ENCODE data around the gene SNRPN.
"Not testable (repeated sequence)": the region's sequence is repeated elsewhere in the genome, so short reads cannot be mapped to it uniquely, and the experiment has no call there.

The SNRPN gene

GRCh38 chr15:24971772-24972171 lies 17.0 kb downstream of the SNRPN start:
- DNase-seq: no peak

- not testable (repeated sequence) for DNase-seq
These were observed 17.9 kb downstream of the SNRPN start for GRCh38 chr15:24972707-24973106.

DNA sequence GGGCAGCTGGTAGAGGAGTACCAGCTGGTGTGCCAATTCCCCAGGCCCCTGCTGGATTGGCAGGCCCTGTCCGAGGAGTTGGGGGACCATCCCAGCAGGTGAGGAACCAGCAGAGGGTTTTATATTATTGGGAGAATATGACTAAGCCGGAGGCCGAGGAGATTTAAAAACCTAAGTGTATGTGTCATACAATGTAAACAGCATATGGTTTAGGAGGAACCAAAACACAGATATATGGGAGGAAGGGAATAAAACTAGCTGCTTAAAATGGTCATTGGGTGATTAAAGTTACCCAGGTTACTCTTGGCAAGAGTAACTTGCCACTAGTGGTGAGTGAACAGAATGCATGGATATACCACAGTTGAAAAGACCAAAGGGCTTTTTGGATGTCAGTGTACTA lies 22.1 kb downstream of the SNRPN start:
- DNase-seq: no peak

DNA sequence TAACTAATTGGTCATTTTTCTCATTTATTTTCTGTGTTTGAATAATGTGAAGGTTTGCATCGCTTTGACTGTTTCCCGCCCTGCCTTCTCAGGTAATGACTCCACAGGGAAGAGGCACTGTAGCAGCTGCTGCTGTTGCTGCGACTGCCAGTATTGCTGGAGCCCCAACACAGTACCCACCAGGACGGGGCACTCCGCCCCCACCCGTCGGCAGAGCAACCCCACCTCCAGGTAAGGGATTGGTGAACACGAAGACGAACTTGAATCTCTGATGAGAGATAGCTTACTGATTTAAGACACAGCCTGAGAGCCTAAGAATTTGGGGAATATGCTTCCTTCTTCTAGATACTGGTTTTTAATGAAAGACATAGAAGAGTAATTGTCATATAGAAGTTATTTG lies 22.9 kb downstream of the SNRPN start:
- no peak for DNase-seq

DNA sequence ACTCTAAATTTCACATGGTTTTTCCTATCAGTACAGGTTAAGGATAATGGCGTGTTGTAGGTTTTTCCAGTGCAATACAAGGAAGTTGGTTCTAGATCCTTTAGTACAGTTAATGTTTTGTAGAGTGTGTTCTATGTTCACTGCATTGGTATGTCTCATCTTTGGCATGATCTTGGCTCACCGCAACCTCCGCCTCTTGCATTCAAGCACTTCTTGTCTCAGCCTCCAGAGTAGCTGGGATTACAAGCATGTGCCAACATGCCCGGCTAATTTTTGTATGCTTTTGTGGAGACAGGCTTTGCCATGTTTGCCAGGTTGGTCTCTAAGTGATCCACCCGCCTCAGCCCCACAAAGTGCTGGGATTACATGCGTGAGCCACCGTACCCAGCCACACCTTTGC lies 30.4 kb downstream of the SNRPN start:
- no peak for DNase-seq

DNA sequence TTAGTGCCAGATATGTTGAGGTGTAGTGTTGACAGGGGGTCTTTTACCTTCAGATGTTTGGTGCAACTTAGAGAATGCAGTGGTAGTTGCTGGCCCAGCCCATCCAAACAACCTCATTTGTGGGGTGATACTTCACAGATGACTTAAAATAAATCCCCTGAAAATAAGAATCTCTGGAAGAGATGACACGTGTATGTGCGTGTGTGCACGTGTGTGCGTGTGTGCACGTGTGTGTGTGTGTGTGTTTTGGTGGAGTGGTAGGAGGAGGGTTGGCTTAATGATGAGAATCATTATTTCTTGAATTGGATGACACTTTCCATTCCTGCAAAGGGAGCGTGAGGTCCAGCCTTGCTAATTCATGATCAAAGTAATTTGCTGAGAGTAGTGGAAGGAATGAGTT lies 31.9 kb downstream of the SNRPN start:
- DNase-seq: no peak

DNA sequence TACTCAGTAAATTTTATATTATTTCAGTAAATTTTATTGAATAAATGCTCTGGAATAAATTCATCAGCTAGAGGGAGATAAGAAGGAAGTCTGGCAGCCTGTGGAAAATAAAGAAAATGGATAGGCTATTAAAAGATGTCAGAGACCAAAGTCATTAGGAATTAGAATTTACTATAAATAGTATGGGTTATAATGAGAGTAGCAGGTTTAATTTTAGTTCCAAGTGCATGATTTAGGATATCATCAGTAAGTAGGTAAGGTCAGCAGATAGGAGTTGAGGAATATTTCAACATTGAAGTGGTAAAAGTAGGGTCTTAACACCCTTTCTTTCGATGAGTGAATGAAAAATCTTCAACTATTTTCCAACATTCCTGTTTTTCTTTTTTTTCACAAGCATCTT lies 64.6 kb downstream of the SNRPN start:
- no peak for DNase-seq

- DNase-seq: no peak
These were observed 67.4 kb downstream of the SNRPN start for GRCh38 chr15:25022233-25022632.
